ENCODE data around the gene PAQR8. TPM values are rescaled to one million over a fixed set of nuclear protein-coding genes. Genes with fewer than 3 reads are reported as not detected.
"Not testable (repeated sequence)": the region's sequence is repeated elsewhere in the genome, so short reads cannot be mapped to it uniquely, and the experiment has no call there.

PAQR8 gene
- total and polyA plus RNA-seq, 8 donors, result 4.0 to 46.1 (median 15.7) TPM

DNA sequence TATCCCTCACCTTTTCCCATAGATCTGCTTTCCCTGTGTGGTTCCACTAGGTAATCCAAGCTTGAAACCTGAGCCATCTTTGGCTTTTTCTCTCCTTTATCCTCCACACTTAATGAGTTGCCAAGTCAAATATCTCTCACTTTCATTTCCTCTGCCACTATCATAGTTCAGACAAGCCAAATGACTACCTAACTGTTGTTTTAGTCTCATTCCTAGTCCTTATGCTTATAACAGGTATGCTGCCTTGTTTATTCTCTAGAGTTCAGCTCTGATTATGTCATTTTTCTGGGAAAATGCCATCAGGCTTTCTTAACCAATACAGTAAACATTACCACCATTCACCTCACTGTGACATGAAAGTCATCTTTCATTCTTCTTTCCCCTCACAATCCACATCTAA is 64.7 kb downstream of the PAQR8 start:
- intact Hi-C loops (cut with DNase I; ENCODE audit: low total_unique reads), result loop anchor here (10.0 kb wide), 1 partner anchor 68 kb away; no protein-coding TSS in a partner anchor
- Histone ChIP-seq H3K27me3 (no peaks in the 10 kb centered on the region), H3K9me3 (no peaks in the 10 kb centered on the region), H3K4me1 (peaks cover 0 to 2% (median 0%) of the 10 kb centered on the region in 4 donors), H3K4me3 (no peak overlapping the region), H3K27ac (no peak overlapping the region), H3K36me3 (peaks cover 0 to 14% (median 5%) of the 10 kb centered on the region in 4 donors)
- TF ChIP-seq POLR2AphosphoS5 (IDR thresholded peaks at IDR 0.05) (no peak), EP300 (IDR thresholded peaks at IDR 0.05) (no peak), POLR2A (IDR thresholded peaks at IDR 0.05) (no peak)
- TF ChIP-seq, protein P1, sequence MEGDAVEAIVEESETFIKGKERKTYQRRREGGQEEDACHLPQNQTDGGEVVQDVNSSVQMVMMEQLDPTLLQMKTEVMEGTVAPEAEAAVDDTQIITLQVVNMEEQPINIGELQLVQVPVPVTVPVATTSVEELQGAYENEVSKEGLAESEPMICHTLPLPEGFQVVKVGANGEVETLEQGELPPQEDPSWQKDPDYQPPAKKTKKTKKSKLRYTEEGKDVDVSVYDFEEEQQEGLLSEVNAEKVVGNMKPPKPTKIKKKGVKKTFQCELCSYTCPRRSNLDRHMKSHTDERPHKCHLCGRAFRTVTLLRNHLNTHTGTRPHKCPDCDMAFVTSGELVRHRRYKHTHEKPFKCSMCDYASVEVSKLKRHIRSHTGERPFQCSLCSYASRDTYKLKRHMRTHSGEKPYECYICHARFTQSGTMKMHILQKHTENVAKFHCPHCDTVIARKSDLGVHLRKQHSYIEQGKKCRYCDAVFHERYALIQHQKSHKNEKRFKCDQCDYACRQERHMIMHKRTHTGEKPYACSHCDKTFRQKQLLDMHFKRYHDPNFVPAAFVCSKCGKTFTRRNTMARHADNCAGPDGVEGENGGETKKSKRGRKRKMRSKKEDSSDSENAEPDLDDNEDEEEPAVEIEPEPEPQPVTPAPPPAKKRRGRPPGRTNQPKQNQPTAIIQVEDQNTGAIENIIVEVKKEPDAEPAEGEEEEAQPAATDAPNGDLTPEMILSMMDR (IDR thresholded peaks at IDR 0.05), result no peak
- DNase-seq, result no peak

DNA sequence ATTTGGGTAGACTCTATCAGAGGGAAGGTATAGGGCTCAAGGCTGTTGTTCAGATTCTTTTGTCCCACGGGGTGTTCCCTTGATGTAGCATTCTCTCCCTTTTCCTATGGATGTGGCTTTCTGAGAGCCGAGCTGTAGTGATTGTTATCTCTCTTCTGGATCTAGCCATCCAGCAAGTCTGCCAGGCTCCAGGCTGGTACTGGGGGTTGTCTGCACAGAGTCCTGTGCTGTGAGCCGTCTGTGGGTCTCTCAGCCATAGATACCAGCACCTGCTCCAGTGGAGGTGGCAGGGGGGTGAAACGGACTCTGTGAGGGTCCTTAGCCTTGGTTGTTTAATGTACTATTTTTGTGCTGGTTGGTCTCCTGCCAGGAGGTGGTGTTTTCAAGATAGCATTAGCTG is 71.3 kb downstream of the PAQR8 start:
- H3K27ac ChIP-seq; H3K27me3 ChIP-seq; H3K4me3 ChIP-seq; H3K9me3 ChIP-seq; H3K4me1 ChIP-seq; DNase-seq; intact Hi-C loops (cut with DNase I; ENCODE audit: low total_unique reads): not testable (repeated sequence)
- H3K36me3 ChIP-seq, result peaks cover 0 to 18% (median 7%) of the 10 kb centered on the region in 4 donors
- 80 to 86% (median 83%) methylated on average over 4 of the region's 4 CpGs for WGBS, 5 donors

DNA sequence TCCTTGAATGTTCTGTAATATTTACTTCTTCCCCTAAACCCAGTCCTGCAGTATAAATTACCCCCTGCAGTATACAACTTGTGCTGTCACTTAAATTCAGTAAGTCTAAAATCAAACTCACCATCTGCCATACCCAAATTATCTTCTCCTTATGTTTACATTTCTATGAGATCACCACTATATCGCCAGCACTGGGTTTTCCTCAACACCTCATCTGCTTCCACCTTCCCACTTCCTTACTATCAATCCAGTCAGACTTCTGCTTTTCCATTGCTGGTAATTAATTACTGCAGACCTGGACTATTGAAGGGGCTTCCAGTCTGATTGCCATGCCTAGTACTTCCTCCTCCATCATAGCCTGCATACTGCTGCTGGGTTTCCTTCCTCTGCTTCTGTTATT is 73.4 kb downstream of the PAQR8 start:
- 35 to 57% (median 48%) methylated on average over 1 of the region's 1 CpG for WGBS, 5 donors
- TF ChIP-seq, protein P1 (IDR thresholded peaks at IDR 0.05), result no peak
- no peak for TF ChIP-seq POLR2A (IDR thresholded peaks at IDR 0.05)
- TF ChIP-seq POLR2AphosphoS5 (IDR thresholded peaks at IDR 0.05), result no peak
- no peak for TF ChIP-seq EP300 (IDR thresholded peaks at IDR 0.05)
- Histone ChIP-seq H3K36me3 (peaks cover 0 to 32% (median 24%) of the 10 kb centered on the region in 4 donors), H3K27ac (no peak overlapping the region), H3K4me1 (no peaks in the 10 kb centered on the region), H3K9me3 (no peaks in the 10 kb centered on the region), H3K27me3 (no peaks in the 10 kb centered on the region), H3K4me3 (no peak overlapping the region)
- no peak for DNase-seq
- intact Hi-C loops (cut with DNase I; ENCODE audit: low total_unique reads), result no loop called here

DNA sequence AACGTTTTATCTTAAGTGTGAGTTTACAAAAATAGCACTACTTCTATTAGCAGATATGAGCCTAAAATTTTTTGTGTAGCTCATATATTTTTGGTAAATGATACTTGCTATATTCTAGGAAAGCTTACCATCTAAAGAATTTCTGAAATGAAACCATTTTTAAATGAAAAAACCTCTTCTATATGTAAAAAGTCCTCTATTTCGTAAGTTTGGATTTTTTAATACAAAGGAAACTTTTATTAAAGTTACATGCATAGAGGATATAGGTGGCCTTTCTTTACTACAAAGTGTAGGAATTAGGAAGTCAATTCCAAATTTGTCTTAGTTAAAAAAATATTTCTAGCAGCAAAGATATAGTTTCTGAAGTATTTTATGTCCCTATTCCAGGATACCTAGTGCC is 77.0 kb downstream of the PAQR8 start:
- Histone ChIP-seq H3K27me3 (no peaks in the 10 kb centered on the region), H3K4me3 (no peak overlapping the region), H3K27ac (no peak overlapping the region), H3K9me3 (no peaks in the 10 kb centered on the region), H3K4me1 (no peaks in the 10 kb centered on the region), H3K36me3 (peaks cover 0 to 35% (median 28%) of the 10 kb centered on the region in 4 donors)
- 81 to 92% (median 87%) methylated on average over 2 of the region's 2 CpGs for WGBS, 5 donors
- DNase-seq, result no peak
- TF ChIP-seq EP300 (IDR thresholded peaks at IDR 0.05) (no peak), POLR2AphosphoS5 (IDR thresholded peaks at IDR 0.05) (no peak), POLR2A (IDR thresholded peaks at IDR 0.05) (no peak)
- TF ChIP-seq, protein P1 (IDR thresholded peaks at IDR 0.05), result no peak
- intact Hi-C loops (cut with DNase I; ENCODE audit: low total_unique reads), result no loop called here

- Histone ChIP-seq H3K27ac (peak overlapping the region in 2 of 5 donors; percentile 14 to 36), H3K9me3 (peaks cover 0 to 14% (median 6%) of the 10 kb centered on the region in 4 donors), H3K4me3 (no peak overlapping the region), H3K27me3 (no peaks in the 10 kb centered on the region), H3K36me3 (peaks cover 0 to 14% (median 10%) of the 10 kb centered on the region in 4 donors), H3K4me1 (peaks cover 0 to 4% (median 0%) of the 10 kb centered on the region in 4 donors)
- TF ChIP-seq EP300 (IDR thresholded peaks at IDR 0.05) (no peak), POLR2A (IDR thresholded peaks at IDR 0.05) (no peak), POLR2AphosphoS5 (IDR thresholded peaks at IDR 0.05) (peak in 1 of 3 donors; percentile 14)
- TF ChIP-seq, protein P1 (IDR thresholded peaks at IDR 0.05), result no peak
- 45 to 94% (median 76%) methylated on average over 2 of the region's 2 CpGs for WGBS, 5 donors
- intact Hi-C loops (cut with DNase I; ENCODE audit: low total_unique reads), result no loop called here
- peak in 1 of 2 donors; percentile 66 for DNase-seq
Observed at GRCh38 chr6:52454556-52454955, 92.6 kb downstream of the PAQR8 start.
